HG03354 (cell line): ENCODE results near the gene MYO1B.

Experiments used
- ATAC-seq: cut with Tn5 transposase; IDR thresholded peaks from one replicate; pipeline ENCODE4 v1.9.1; 2021; ENCODE audit warnings: mild to moderate bottlenecking; ENCODE audit not compliant: unreplicated experiment, poor library complexity, severe bottlenecking

Gene MYO1B

GRCh38 chr2:191255271-191255670 is 10.1 kb downstream of the MYO1B start:
- ATAC-seq = no peak

GRCh38 chr2:191255756-191256312 is 10.6 kb downstream of the MYO1B start:
- ATAC-seq = no peak

- no peak for ATAC-seq
These were observed 12.7 kb downstream of the MYO1B start for GRCh38 chr2:191257934-191258333.

GRCh38 chr2:191258996-191259395 is 13.8 kb downstream of the MYO1B start:
- ATAC-seq = no peak

GRCh38 chr2:191262436-191262835 is 17.2 kb downstream of the MYO1B start:
- ATAC-seq = no peak

GRCh38 chr2:191263050-191263449 is 17.8 kb downstream of the MYO1B start:
- ATAC-seq = no peak

- no peak for ATAC-seq
These were observed 19.5 kb downstream of the MYO1B start for GRCh38 chr2:191264647-191265081.

- ATAC-seq = no peak
These were observed 20.3 kb downstream of the MYO1B start for GRCh38 chr2:191265311-191266170.

- no peak for ATAC-seq
These were observed 21.0 kb downstream of the MYO1B start for GRCh38 chr2:191266201-191266600.

GRCh38 chr2:191268596-191268995 is 23.4 kb downstream of the MYO1B start:
- no peak for ATAC-seq

- no peak for ATAC-seq
These were observed 25.3 kb downstream of the MYO1B start for GRCh38 chr2:191270306-191271161.

- ATAC-seq = no peak
These were observed 26.9 kb downstream of the MYO1B start for GRCh38 chr2:191272064-191272463.

- no peak for ATAC-seq
These were observed 29.2 kb downstream of the MYO1B start for GRCh38 chr2:191274413-191274815.

- no peak for ATAC-seq
These were observed 31.7 kb downstream of the MYO1B start for GRCh38 chr2:191276792-191277465.

- ATAC-seq = no peak
These were observed 35.1 kb downstream of the MYO1B start for GRCh38 chr2:191280290-191280689.

- ATAC-seq = no peak
These were observed 35.9 kb downstream of the MYO1B start for GRCh38 chr2:191280834-191281756.

- no peak for ATAC-seq
These were observed 40.0 kb downstream of the MYO1B start for GRCh38 chr2:191285252-191285651.

GRCh38 chr2:191287820-191288219 is 42.6 kb downstream of the MYO1B start:
- ATAC-seq = no peak

- no peak for ATAC-seq
These were observed 43.8 kb downstream of the MYO1B start for GRCh38 chr2:191289049-191289448.
